Colonic mucosa (tissue), 4 donors: Measurements from ENCODE around the gene XPNPEP1. TPM values are rescaled to one million over a fixed set of nuclear protein-coding genes. Genes with fewer than 3 reads are reported as not detected.

Source experiments
- DNase-seq: peaks from one replicate; pipeline ENCODE4 v3.0.0-alpha.2; 2020
- H3K27ac ChIP-seq: fragments of 200-600 bp; one replicate; pipeline ENCODE4 v1.8.0; 2021
- H3K27me3 ChIP-seq: fragments of 200-600 bp; one replicate; pipeline ENCODE4 v1.8.0; 2021
- H3K36me3 ChIP-seq: fragments of 200-600 bp; one replicate; pipeline ENCODE4 v1.8.0; 2021
- H3K4me1 ChIP-seq: fragments of 200-600 bp; one replicate; pipeline ENCODE4 v1.8.0; 2021; ENCODE audit warnings: mild to moderate bottlenecking
- H3K4me3 ChIP-seq: fragments of 200-600 bp; one replicate; pipeline ENCODE4 v1.8.0; 2021
- H3K9ac ChIP-seq, 2 donors: one replicate each; pipeline ENCODE4 v1.7.0; 2013; ENCODE audit warnings: control low read depth in 2 of 2, low read depth in 2 of 2, low read length in 2 of 2
- H3K9me3 ChIP-seq: fragments of 200-600 bp; one replicate; pipeline ENCODE4 v1.8.0; 2021
- CTCF ChIP-seq: fragments of 200-600 bp; IDR thresholded peaks from one replicate; pipeline ENCODE4 v1.8.0; 2022; ENCODE audit warnings: antibody characterized with exemption, mild to moderate bottlenecking
- intact Hi-C: fragments of 100-400 bp; cut with DNase I; formaldehyde crosslinking; loops from one replicate; pipeline ENCODE4 v1.14.1; 2022
- total RNA-seq, 2 donors: library from RNA; stranded (reverse); fragmentation: NEBNext Ultra II Directional in 1 of 2; extraction: Animal tissue kit (Norgen Biotek cat#: 25700) in 1 of 2; gene quantifications; one replicate each; pipeline ENCODE4 v1.2.1, GENCODE V29; 2021
- donor health status: healthy.
- donor health status: DM: no; HTN: no; CAD: no.
- donor health status: DM: no; HTN: no; CAD: no.

The XPNPEP1 gene
- total RNA-seq, 2 donors from 2014 or later = 122 to 127 TPM

- no peak for TF ChIP-seq CTCF
- H3K36me3 ChIP-seq = peaks cover 19% of the 10 kb centered on the region
- DNase-seq = no peak
- H3K9me3 ChIP-seq = no peaks in the 10 kb centered on the region
- no peaks in the 10 kb centered on the region for H3K27me3 ChIP-seq
- H3K9ac ChIP-seq = no peak overlapping the region
- no peaks in the 10 kb centered on the region for H3K4me1 ChIP-seq
- H3K27ac ChIP-seq = no peak overlapping the region
- H3K4me3 ChIP-seq = no peak overlapping the region
- intact Hi-C loops = no loop called here
These were observed 61.3 kb downstream of the XPNPEP1 start for GRCh38 chr10:109862041-109862440.

DNA sequence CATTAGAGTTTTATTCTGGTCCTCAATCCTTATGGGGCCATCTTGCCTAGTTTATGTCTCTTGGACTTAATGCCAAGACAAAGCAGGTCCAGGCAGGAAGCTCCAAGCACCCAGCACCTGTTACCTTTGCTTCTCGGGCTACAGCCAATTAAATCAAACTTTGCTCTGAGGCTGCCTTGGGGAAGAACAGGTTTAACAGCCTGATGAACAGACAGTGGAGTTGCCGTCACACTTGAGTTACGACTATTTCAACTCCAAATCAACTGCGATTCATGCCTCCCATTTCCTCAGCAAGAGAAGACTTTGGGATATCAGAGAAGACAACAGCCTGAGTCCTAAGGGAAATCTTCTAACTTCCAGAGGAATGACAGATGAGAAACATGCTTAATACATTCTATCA, 62.2 kb downstream of the XPNPEP1 start:
- no peaks in the 10 kb centered on the region for H3K27me3 ChIP-seq
- no peak overlapping the region for H3K27ac ChIP-seq
- no peak overlapping the region for H3K9ac ChIP-seq
- peaks cover 12% of the 10 kb centered on the region for H3K36me3 ChIP-seq
- no peak for DNase-seq
- no peak overlapping the region for H3K4me3 ChIP-seq
- H3K9me3 ChIP-seq = no peaks in the 10 kb centered on the region
- H3K4me1 ChIP-seq = no peaks in the 10 kb centered on the region
- intact Hi-C loops = no loop called here
- TF ChIP-seq CTCF = no peak

DNA sequence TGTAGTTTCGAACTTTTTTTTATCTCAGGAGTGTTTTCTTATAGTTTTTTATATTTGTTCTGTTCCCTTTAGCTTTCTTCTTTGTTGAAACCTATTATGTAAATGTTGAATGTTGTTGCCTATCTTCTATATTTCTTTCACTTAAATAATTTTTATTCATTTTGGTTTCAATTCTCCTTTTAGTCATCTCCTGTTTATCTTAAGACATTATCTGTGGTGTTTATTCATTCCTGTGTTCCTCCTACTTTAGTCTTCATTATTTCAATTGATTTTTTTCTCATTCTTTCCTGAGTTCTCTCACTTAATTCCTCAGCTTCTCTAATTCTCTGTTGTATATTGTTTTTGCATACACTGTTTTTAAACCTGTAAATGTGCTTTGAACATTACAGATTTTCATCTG, 64.1 kb downstream of the XPNPEP1 start:
- Histone ChIP-seq H3K9me3 (no peaks in the 10 kb centered on the region), H3K4me3 (no peak overlapping the region), H3K9ac (no peak overlapping the region), H3K4me1 (no peaks in the 10 kb centered on the region), H3K27me3 (no peaks in the 10 kb centered on the region), H3K27ac (no peak overlapping the region), H3K36me3 (peaks cover 4% of the 10 kb centered on the region)
- no peak for TF ChIP-seq CTCF
- no peak for DNase-seq
- intact Hi-C loops = no loop called here

DNA sequence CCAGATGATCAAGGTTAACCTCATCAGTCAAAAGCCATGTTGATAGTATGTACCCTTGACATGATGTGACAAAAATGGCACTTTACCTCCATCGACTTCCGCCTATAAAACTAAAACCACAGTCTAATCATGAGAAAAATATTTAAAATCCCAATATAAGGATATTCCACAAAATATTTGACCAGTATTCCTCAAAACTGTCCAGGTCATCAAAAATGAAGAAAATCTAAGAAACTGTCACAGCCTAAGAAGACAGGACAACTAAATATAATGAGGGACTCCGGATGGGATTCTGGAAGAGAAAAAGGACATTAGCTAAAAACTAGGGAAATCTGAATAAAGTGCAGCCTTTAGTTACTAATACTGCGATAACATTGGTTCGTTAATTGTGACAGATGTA, 67.6 kb downstream of the XPNPEP1 start:
- no peaks in the 10 kb centered on the region for H3K27me3 ChIP-seq
- no peaks in the 10 kb centered on the region for H3K9me3 ChIP-seq
- H3K4me3 ChIP-seq = no peak overlapping the region
- H3K27ac ChIP-seq = no peak overlapping the region
- TF ChIP-seq CTCF = no peak
- H3K4me1 ChIP-seq = no peaks in the 10 kb centered on the region
- no peaks in the 10 kb centered on the region for H3K36me3 ChIP-seq
- H3K9ac ChIP-seq = no peak overlapping the region
- intact Hi-C loops = no loop called here
- no peak for DNase-seq

DNA sequence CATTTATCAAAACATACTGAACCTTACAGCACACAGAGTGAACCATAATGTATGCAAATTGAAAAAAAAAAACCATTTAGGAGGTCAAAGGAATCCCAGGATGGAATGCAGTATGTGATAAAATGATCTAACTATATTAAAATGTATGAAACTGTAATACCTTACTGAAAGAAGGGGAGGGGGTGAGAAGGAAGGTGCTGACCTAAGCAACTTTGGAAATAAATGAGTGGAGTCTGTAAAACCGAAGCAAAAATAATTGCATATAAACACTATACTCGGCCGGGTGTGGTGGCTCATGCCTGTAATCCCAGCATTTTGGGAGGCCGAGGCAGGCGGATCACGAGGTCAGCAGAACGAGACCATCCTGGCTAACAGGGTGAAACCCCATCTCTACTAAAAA, 69.4 kb downstream of the XPNPEP1 start:
- intact Hi-C loops = no loop called here
- no peak for DNase-seq
- Histone ChIP-seq H3K4me1 (no peaks in the 10 kb centered on the region), H3K36me3 (no peaks in the 10 kb centered on the region), H3K4me3 (no peak overlapping the region), H3K9me3 (no peaks in the 10 kb centered on the region), H3K9ac (no peak overlapping the region), H3K27ac (no peak overlapping the region), H3K27me3 (no peaks in the 10 kb centered on the region)
- TF ChIP-seq CTCF = no peak
